ENCODE results near the gene SLC2A5. TPM values are rescaled to one million over a fixed set of nuclear protein-coding genes. Genes with fewer than 3 reads are reported as not detected.
"Not testable (repeated sequence)": the region's sequence is repeated elsewhere in the genome, so short reads cannot be mapped to it uniquely, and the experiment has no call there.

Gene SLC2A5
- total RNA-seq, 1 donor from 2014 or later: 0.79 TPM

DNA sequence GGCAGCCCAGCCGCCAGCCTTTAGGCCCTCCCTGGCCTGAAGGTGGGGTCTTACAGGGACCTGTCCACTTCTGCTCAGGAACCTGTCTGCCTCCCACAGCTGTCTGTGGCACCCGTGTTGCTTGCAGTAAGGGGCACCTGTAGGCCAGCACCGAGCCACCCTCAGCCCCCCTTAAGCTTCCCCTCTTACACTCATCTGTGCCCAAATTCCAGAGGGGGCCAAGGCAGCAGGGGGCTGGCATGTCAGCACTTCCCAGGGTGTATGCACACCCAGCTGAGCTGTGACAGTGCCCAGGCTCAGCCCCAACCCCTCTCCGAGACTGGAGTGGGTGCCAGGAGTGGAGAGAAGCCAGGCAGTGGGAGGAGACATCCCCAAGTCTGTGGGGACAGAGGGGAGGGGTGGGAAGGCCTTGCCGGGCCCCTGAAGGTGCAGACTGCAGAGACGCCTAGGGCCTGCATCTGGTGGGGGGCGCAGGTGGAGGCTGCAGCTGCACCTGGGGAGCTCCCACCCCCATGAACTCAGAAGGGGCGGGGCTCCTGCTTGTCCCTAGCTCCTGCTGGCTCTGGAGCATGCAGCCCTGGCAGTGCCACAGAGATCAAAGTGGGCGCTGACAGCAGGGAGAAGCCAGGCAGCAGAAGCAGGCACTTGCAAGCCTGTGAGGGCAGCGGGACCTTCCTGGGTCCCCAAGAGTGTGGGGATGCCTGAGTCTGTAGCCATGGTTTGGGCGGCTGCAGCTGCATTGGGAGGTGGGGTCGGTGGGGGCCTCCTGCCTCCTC, 37.8 kb downstream of the SLC2A5 start:
- Histone ChIP-seq H3K9me3 (ENCODE audit: insufficient read depth, low read depth, low read length) (peaks cover 18% of the 10 kb centered on the region), H4K20me1 (ENCODE audit: insufficient read depth, low read length) (no peaks in the 10 kb centered on the region), H3K4me1 (ENCODE audit: insufficient read depth, low read length) (no peaks in the 10 kb centered on the region), H2AFZ (ENCODE audit: low read depth, low read length) (no peak overlapping the region), H3K79me2 (ENCODE audit: insufficient read depth, low read length) (no peaks in the 10 kb centered on the region), H3K4me2 (ENCODE audit: low read length) (no peak overlapping the region), H3K9ac (ENCODE audit: low read length) (no peak overlapping the region), H3K36me3 (ENCODE audit: insufficient read depth, low read length) (no peaks in the 10 kb centered on the region), H3K27ac (ENCODE audit: low read depth, low read length) (no peak overlapping the region), H3K27me3 (ENCODE audit: insufficient read depth, low read length) (no peaks in the 10 kb centered on the region), H3K4me3 (ENCODE audit: insufficient read depth, low read depth, low read length) (no peak overlapping the region)
- FAIRE-seq: no peak
- Mint-ChIP-seq H3K27ac (ENCODE audit: unreplicated experiment) (no peak overlapping the region), H3K27me3 (ENCODE audit: low read depth, unreplicated experiment) (peaks cover 23% of the 10 kb centered on the region), H3K4me1 (ENCODE audit: low read depth, unreplicated experiment) (no peaks in the 10 kb centered on the region), H3K4me3 (ENCODE audit: unreplicated experiment) (no peak overlapping the region), H3K36me3 (ENCODE audit: low read depth, unreplicated experiment) (peaks cover 8% of the 10 kb centered on the region), H3K9me3 (ENCODE audit: unreplicated experiment) (peaks cover 26% of the 10 kb centered on the region)
- TF ChIP-seq, protein P1, sequence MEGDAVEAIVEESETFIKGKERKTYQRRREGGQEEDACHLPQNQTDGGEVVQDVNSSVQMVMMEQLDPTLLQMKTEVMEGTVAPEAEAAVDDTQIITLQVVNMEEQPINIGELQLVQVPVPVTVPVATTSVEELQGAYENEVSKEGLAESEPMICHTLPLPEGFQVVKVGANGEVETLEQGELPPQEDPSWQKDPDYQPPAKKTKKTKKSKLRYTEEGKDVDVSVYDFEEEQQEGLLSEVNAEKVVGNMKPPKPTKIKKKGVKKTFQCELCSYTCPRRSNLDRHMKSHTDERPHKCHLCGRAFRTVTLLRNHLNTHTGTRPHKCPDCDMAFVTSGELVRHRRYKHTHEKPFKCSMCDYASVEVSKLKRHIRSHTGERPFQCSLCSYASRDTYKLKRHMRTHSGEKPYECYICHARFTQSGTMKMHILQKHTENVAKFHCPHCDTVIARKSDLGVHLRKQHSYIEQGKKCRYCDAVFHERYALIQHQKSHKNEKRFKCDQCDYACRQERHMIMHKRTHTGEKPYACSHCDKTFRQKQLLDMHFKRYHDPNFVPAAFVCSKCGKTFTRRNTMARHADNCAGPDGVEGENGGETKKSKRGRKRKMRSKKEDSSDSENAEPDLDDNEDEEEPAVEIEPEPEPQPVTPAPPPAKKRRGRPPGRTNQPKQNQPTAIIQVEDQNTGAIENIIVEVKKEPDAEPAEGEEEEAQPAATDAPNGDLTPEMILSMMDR (IDR thresholded peaks at IDR 0.05; ENCODE audit: insufficient read depth, low read depth, low read length): no peak
- TF ChIP-seq EZH2 (IDR thresholded peaks at IDR 0.05; ENCODE audit: insufficient read depth, low read length): no peak
- DNase-seq (ENCODE audit: low read depth): no peak

DNA sequence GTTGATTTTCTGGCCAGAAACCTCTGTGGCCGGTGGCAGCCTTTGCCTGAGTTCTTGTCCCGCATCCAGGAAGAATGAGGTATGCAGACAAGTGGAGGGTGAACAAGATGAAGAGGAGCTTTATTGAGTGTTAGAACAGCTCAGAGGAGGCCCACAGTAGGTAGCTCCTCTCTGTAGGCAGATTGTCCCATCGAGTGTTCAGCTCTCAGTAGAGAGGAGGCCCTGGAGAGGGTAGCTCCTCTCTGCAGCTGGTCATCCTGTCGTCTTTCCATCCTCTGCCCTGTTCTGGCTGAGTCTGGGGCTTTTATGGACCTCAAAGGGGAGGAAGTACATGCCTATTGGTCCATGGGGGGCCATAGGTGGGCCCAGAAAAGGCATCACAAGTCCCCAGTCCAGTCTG, 38.4 kb downstream of the SLC2A5 start:
- not testable (repeated sequence) for H2AFZ ChIP-seq (ENCODE audit: low read depth, low read length); H3K4me1 Mint-ChIP-seq (ENCODE audit: low read depth, unreplicated experiment); H3K4me2 ChIP-seq (ENCODE audit: low read length); H3K27me3 ChIP-seq (ENCODE audit: insufficient read depth, low read length); H3K9ac ChIP-seq (ENCODE audit: low read length); H3K27ac ChIP-seq (ENCODE audit: low read depth, low read length); H3K4me1 ChIP-seq (ENCODE audit: insufficient read depth, low read length); H3K36me3 Mint-ChIP-seq (ENCODE audit: low read depth, unreplicated experiment); H3K4me3 Mint-ChIP-seq (ENCODE audit: unreplicated experiment); DNase-seq (ENCODE audit: low read depth); H3K79me2 ChIP-seq (ENCODE audit: insufficient read depth, low read length); H3K27ac Mint-ChIP-seq (ENCODE audit: unreplicated experiment); FAIRE-seq; H4K20me1 ChIP-seq (ENCODE audit: insufficient read depth, low read length); H3K36me3 ChIP-seq (ENCODE audit: insufficient read depth, low read length); H3K4me3 ChIP-seq (ENCODE audit: insufficient read depth, low read depth, low read length)
- Mint-ChIP-seq H3K9me3 (ENCODE audit: unreplicated experiment) (peaks cover 25% of the 10 kb centered on the region), H3K27me3 (ENCODE audit: low read depth, unreplicated experiment) (peaks cover 23% of the 10 kb centered on the region)
- peaks cover 18% of the 10 kb centered on the region for H3K9me3 ChIP-seq (ENCODE audit: insufficient read depth, low read depth, low read length)

DNA sequence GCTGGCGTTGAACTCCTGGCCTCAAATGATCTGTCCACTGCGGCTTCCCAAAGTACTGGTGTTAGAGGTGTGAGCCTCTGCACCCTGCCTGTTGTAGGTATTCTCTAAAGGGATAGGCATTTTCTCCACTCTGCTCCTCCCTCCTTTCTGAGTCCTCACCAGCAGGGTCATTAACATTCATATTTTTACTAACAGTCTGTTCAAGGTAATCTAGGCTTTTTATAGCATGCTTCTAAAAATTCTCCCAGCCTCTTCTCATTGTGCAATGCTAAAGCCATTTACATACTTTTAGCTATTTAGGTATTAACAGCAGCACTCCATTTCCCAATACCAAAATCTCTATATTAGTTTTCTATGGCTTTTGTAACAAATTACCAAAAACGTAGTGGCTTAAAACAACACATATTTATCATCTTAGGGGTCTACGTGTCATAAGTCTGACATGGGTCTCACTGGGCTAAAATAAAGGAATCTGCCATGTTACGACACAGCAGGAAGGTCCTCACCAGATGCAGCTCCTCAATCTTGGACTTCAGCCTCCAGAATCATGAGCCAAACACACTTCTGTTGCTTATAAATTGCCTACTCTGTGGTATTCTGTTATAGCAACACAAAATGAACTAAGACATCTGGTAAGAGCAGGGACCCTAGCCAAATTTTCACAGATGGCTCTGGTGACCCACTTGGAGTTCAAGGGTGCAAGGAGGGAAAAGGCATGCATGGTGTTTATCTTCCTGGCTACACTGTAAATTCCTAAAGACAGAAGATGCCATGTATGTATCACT, 40.3 kb downstream of the SLC2A5 start:
- no peak for FAIRE-seq
- H2AFZ ChIP-seq (ENCODE audit: low read depth, low read length): no peak overlapping the region
- H3K27me3 Mint-ChIP-seq (ENCODE audit: low read depth, unreplicated experiment): peaks cover 16% of the 10 kb centered on the region
- H3K36me3 ChIP-seq (ENCODE audit: insufficient read depth, low read length): no peaks in the 10 kb centered on the region
- H3K27ac ChIP-seq (ENCODE audit: low read depth, low read length): no peak overlapping the region
- no peaks in the 10 kb centered on the region for H3K4me1 Mint-ChIP-seq (ENCODE audit: low read depth, unreplicated experiment)
- peak; percentile 8 for DNase-seq (ENCODE audit: low read depth)
- no peak overlapping the region for H3K4me3 ChIP-seq (ENCODE audit: insufficient read depth, low read depth, low read length)
- no peaks in the 10 kb centered on the region for H3K79me2 ChIP-seq (ENCODE audit: insufficient read depth, low read length)
- H3K36me3 Mint-ChIP-seq (ENCODE audit: low read depth, unreplicated experiment): peaks cover 2% of the 10 kb centered on the region
- H3K9ac ChIP-seq (ENCODE audit: low read length): no peak overlapping the region
- no peaks in the 10 kb centered on the region for H3K4me1 ChIP-seq (ENCODE audit: insufficient read depth, low read length)
- no peak overlapping the region for H3K4me3 Mint-ChIP-seq (ENCODE audit: unreplicated experiment)
- peaks cover 10% of the 10 kb centered on the region for H3K9me3 ChIP-seq (ENCODE audit: insufficient read depth, low read depth, low read length)
- H3K27me3 ChIP-seq (ENCODE audit: insufficient read depth, low read length): peaks cover 3% of the 10 kb centered on the region
- TF ChIP-seq, protein P1 (IDR thresholded peaks at IDR 0.05; ENCODE audit: insufficient read depth, low read depth, low read length): no peak
- TF ChIP-seq EZH2 (IDR thresholded peaks at IDR 0.05; ENCODE audit: insufficient read depth, low read length): no peak
- H3K4me2 ChIP-seq (ENCODE audit: low read length): no peak overlapping the region
- H3K27ac Mint-ChIP-seq (ENCODE audit: unreplicated experiment): no peak overlapping the region
- H3K9me3 Mint-ChIP-seq (ENCODE audit: unreplicated experiment): peaks cover 12% of the 10 kb centered on the region
- no peaks in the 10 kb centered on the region for H4K20me1 ChIP-seq (ENCODE audit: insufficient read depth, low read length)
